Liver (tissue), 9 donors: ENCODE measurements around the gene SDHB. TPM values are rescaled to one million over a fixed set of nuclear protein-coding genes. Genes with fewer than 3 reads are reported as not detected.

Experiments
- DNase-seq: peaks from one replicate; pipeline ENCODE4 v3.0.0-alpha.2; 2017; ENCODE audit warnings: low spot score
- H3K27ac ChIP-seq, 2 donors: one replicate each; pipeline ENCODE4 v1.7.0; 2013; ENCODE audit warnings: inconsistent platforms in 2 of 2, low read length in 2 of 2, control low read depth in 1 of 2, low read depth in 1 of 2, mild to moderate bottlenecking in 1 of 2
- H3K27me3 ChIP-seq, 4 donors: one replicate each; pipeline versions ENCODE4 v1.6.1 to v1.7.0; 2013; ENCODE audit warnings: low read length in 3 of 4, inconsistent platforms in 1 of 4, mild to moderate bottlenecking in 1 of 4, moderate library complexity in 1 of 4; ENCODE audit not compliant: control insufficient read depth in 4 of 4, insufficient read depth in 4 of 4
- H3K36me3 ChIP-seq, 4 donors: one replicate each; pipeline versions ENCODE4 v1.6.1 to v1.7.0; 2013; ENCODE audit warnings: low read length in 3 of 4, mild to moderate bottlenecking in 3 of 4, low read depth in 1 of 4, moderate library complexity in 1 of 4; ENCODE audit not compliant: control insufficient read depth in 4 of 4, insufficient read depth in 3 of 4
- H3K4me1 ChIP-seq, 4 donors: one replicate each; pipeline versions ENCODE4 v1.6.1 to v1.7.0; 2013; ENCODE audit warnings: low read length in 3 of 4, mild to moderate bottlenecking in 3 of 4, moderate library complexity in 1 of 4; ENCODE audit not compliant: control insufficient read depth in 4 of 4, insufficient read depth in 4 of 4
- H3K4me3 ChIP-seq, 3 donors: one replicate each; pipeline versions ENCODE4 v1.6.1 to v1.7.0; 2013; ENCODE audit warnings: low read length in 3 of 3, control low read depth in 1 of 3, low read depth in 1 of 3, mild to moderate bottlenecking in 1 of 3
- H3K9ac ChIP-seq, 2 donors: one replicate each; pipeline ENCODE4 v1.7.0; 2013; ENCODE audit warnings: low read length in 2 of 2, mild to moderate bottlenecking in 2 of 2, moderate library complexity in 2 of 2, control low read depth in 1 of 2, low read depth in 1 of 2
- H3K9me3 ChIP-seq, 4 donors: one replicate each; pipeline versions ENCODE4 v1.6.1 to v1.7.0; 2013; ENCODE audit warnings: low read length in 3 of 4; ENCODE audit not compliant: control insufficient read depth in 4 of 4
- EGR1 ChIP-seq, 2 donors: IDR thresholded peaks; 2 replicates each; pipeline ENCODE4 v1.6.1; 2016 to 2018; ENCODE audit warnings: antibody characterized with exemption in 2 of 2, low read depth in 2 of 2
- FOXA1 ChIP-seq: IDR thresholded peaks from 2 replicates; pipeline ENCODE4 v1.6.1; 2016; ENCODE audit warnings: antibody characterized with exemption
- GABPA ChIP-seq, 2 donors: IDR thresholded peaks in 1 of 2; conservative IDR thresholded peaks in 1 of 2; 2 replicates each; pipeline ENCODE4 v1.6.1; 2016; ENCODE audit warnings: antibody characterized with exemption in 2 of 2, mild to moderate bottlenecking in 1 of 2, moderate library complexity in 1 of 2
- HNF4A ChIP-seq, 2 donors: conservative IDR thresholded peaks; 2 replicates each; pipeline ENCODE4 v1.6.1; 2016; ENCODE audit warnings: antibody characterized with exemption in 2 of 2, mild to moderate bottlenecking in 2 of 2
- JUND ChIP-seq, 2 donors: IDR thresholded peaks; 2 replicates each; pipeline ENCODE4 v1.6.1; 2016; ENCODE audit warnings: antibody characterized with exemption in 2 of 2
- NR2F2 ChIP-seq: IDR thresholded peaks from 2 replicates; pipeline ENCODE4 v1.6.1; 2016; ENCODE audit warnings: antibody characterized with exemption
- RAD21 ChIP-seq, 2 donors: IDR thresholded peaks; 2 replicates each; pipeline ENCODE4 v1.6.1; 2016; ENCODE audit warnings: antibody characterized with exemption in 2 of 2, mild to moderate bottlenecking in 2 of 2
- RXRA ChIP-seq, 2 donors: IDR thresholded peaks; 2 replicates each; pipeline ENCODE4 v1.6.1; 2017 to 2018; ENCODE audit warnings: antibody characterized with exemption in 2 of 2, mild to moderate bottlenecking in 1 of 2
- SP1 ChIP-seq: IDR thresholded peaks from 2 replicates; pipeline ENCODE4 v1.6.1; 2018; ENCODE audit warnings: antibody characterized with exemption, mild to moderate bottlenecking
- TAF1 ChIP-seq: conservative IDR thresholded peaks from 2 replicates; pipeline ENCODE4 v1.6.1; 2016; ENCODE audit warnings: antibody characterized with exemption, mild to moderate bottlenecking
- YY1 ChIP-seq: IDR thresholded peaks from 2 replicates; pipeline ENCODE4 v1.6.1; 2016; ENCODE audit warnings: antibody characterized with exemption, mild to moderate bottlenecking
- WGBS: extraction: QIAGEN DNeasy Blood & Tissue Kit; methylation state at CpG from one replicate; pipeline ENCODE4 v1.1.7; 2013; 5-methylcytosine and 5-hydroxymethylcytosine counted together
- polyA plus RNA-seq, 2 donors: library from polyadenylated mRNA; stranded (reverse) in 1 of 2; unstranded in 1 of 2; fragments of 200-250 nt in 1 of 2; fragments of >200 nt in 1 of 2; fragmentation: Nextera tagmentation in 1 of 2; extraction: Ambion mirVana in 1 of 2; gene quantifications; one replicate each; pipeline versions ENCODE4 v1.2.1 to v1.2.3, GENCODE V29; 2013 to 2015
- total RNA-seq, 2 donors: library from RNA; depleted of rRNA; stranded (reverse); fragments of >200 nt; gene quantifications; one replicate each; pipeline ENCODE4 v1.2.3, GENCODE V29; 2014
- TF ChIP-seq, protein P1 (sequence below): IDR thresholded peaks from 2 replicates; pipeline ENCODE4 v1.6.1; 2016; ENCODE audit warnings: antibody characterized with exemption, mild to moderate bottlenecking
- TF ChIP-seq, protein P2 (sequence below): IDR thresholded peaks from 2 replicates; pipeline ENCODE4 v1.6.1; 2016; ENCODE audit warnings: antibody characterized with exemption
- TF ChIP-seq, protein P3 (sequence below): IDR thresholded peaks from 2 replicates; pipeline ENCODE4 v1.6.1; 2016; ENCODE audit warnings: antibody characterized with exemption
- TF ChIP-seq, protein P4 (sequence below): fragments of 150-350 bp; IDR thresholded peaks from 2 replicates; pipeline ENCODE4 v1.5.1; 2017; ENCODE audit warnings: improper control_type of control experiment, low read depth, low read length; ENCODE audit not compliant: missing input control
- donor health status: healthy.
- donor health status: healthy.
- donor health status: healthy.
- donor health status: healthy.
- donor health status: healthy.

Gene SDHB
- total and polyA plus RNA-seq, 4 donors, result 73.9 to 279 (median 172) TPM

DNA sequence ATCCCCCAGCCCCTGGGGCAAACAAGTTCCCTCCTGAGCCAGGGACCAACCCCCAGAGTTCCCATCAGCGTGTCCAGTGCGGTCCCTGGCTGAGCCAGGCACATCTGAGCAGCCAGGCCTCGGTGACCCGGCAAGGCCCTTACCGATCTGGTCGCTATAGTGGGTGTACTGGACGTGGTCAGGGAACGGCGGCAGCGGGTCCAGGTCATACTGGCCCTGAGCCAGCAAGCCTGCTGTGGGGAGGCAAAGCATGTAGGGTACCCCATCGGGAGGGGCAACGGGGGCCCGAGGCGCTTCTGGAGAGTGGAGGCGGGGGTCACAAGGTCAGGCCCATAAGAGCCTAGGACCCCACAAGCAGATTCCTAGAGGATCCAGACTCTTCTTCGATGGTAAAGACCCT lies 76.9 kb downstream of the SDHB start:
- 88% methylated on average over 16 of the region's 16 CpGs for WGBS
- peaks cover 0 to 2% (median 0%) of the 10 kb centered on the region in 4 donors for H3K27me3 ChIP-seq
- H3K27ac ChIP-seq, result no peak overlapping the region
- H3K4me3 ChIP-seq, result no peak overlapping the region
- TF ChIP-seq GABPA (IDR thresholded peaks at IDR 0.05 in 1 of 2, conservative IDR thresholded peaks at IDR 0.05 in 1 of 2) (no peak), RXRA (IDR thresholded peaks at IDR 0.05) (no peak), TAF1 (no peak), HNF4A (conservative IDR thresholded peaks at IDR 0.05) (no peak), NR2F2 (no peak), SP1 (no peak)
- TF ChIP-seq, protein P1, sequence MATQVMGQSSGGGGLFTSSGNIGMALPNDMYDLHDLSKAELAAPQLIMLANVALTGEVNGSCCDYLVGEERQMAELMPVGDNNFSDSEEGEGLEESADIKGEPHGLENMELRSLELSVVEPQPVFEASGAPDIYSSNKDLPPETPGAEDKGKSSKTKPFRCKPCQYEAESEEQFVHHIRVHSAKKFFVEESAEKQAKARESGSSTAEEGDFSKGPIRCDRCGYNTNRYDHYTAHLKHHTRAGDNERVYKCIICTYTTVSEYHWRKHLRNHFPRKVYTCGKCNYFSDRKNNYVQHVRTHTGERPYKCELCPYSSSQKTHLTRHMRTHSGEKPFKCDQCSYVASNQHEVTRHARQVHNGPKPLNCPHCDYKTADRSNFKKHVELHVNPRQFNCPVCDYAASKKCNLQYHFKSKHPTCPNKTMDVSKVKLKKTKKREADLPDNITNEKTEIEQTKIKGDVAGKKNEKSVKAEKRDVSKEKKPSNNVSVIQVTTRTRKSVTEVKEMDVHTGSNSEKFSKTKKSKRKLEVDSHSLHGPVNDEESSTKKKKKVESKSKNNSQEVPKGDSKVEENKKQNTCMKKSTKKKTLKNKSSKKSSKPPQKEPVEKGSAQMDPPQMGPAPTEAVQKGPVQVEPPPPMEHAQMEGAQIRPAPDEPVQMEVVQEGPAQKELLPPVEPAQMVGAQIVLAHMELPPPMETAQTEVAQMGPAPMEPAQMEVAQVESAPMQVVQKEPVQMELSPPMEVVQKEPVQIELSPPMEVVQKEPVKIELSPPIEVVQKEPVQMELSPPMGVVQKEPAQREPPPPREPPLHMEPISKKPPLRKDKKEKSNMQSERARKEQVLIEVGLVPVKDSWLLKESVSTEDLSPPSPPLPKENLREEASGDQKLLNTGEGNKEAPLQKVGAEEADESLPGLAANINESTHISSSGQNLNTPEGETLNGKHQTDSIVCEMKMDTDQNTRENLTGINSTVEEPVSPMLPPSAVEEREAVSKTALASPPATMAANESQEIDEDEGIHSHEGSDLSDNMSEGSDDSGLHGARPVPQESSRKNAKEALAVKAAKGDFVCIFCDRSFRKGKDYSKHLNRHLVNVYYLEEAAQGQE, result no peak
- TF ChIP-seq, protein P2, sequence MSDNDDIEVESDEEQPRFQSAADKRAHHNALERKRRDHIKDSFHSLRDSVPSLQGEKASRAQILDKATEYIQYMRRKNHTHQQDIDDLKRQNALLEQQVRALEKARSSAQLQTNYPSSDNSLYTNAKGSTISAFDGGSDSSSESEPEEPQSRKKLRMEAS, result no peak
- TF ChIP-seq, protein P3, sequence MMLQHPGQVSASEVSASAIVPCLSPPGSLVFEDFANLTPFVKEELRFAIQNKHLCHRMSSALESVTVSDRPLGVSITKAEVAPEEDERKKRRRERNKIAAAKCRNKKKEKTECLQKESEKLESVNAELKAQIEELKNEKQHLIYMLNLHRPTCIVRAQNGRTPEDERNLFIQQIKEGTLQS, result no peak
- TF ChIP-seq, protein P4, sequence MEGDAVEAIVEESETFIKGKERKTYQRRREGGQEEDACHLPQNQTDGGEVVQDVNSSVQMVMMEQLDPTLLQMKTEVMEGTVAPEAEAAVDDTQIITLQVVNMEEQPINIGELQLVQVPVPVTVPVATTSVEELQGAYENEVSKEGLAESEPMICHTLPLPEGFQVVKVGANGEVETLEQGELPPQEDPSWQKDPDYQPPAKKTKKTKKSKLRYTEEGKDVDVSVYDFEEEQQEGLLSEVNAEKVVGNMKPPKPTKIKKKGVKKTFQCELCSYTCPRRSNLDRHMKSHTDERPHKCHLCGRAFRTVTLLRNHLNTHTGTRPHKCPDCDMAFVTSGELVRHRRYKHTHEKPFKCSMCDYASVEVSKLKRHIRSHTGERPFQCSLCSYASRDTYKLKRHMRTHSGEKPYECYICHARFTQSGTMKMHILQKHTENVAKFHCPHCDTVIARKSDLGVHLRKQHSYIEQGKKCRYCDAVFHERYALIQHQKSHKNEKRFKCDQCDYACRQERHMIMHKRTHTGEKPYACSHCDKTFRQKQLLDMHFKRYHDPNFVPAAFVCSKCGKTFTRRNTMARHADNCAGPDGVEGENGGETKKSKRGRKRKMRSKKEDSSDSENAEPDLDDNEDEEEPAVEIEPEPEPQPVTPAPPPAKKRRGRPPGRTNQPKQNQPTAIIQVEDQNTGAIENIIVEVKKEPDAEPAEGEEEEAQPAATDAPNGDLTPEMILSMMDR, result no peak
- no peaks in the 10 kb centered on the region for H3K36me3 ChIP-seq
- no peaks in the 10 kb centered on the region for H3K9me3 ChIP-seq
- DNase-seq, result no peak
- peaks cover 0 to 4% (median 0%) of the 10 kb centered on the region in 4 donors for H3K4me1 ChIP-seq
- H3K9ac ChIP-seq, result no peak overlapping the region

DNA sequence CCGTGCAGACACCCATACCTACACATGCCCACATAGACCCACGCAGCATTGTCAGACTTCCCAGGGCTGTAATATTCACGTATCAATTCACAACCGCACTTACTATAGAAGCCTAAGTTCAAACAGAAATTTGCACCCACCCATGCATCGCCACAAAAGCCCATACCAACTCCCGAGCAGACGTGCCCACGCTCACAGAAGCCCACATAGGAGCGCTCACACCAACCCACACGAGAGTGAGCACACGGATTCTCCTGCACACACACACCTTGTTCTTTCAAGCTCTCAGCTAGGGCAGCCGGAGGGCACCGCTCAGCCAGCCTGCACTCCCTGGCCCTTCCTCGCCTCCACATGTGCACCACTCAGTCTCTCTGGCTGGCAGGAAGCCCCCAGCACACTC lies 78.0 kb downstream of the SDHB start:
- H3K36me3 ChIP-seq, result no peaks in the 10 kb centered on the region
- WGBS, result 89% methylated on average over 14 of the region's 14 CpGs
- H3K9ac ChIP-seq, result no peak overlapping the region
- no peak for DNase-seq
- H3K27ac ChIP-seq, result no peak overlapping the region
- no peak overlapping the region for H3K4me3 ChIP-seq
- TF ChIP-seq RAD21 (IDR thresholded peaks at IDR 0.05) (no peak), JUND (IDR thresholded peaks at IDR 0.05) (no peak), EGR1 (IDR thresholded peaks at IDR 0.05; ENCODE audit: low read depth in 2 of 2) (no peak), SP1 (no peak), FOXA1 (no peak), YY1 (no peak), NR2F2 (no peak), RXRA (IDR thresholded peaks at IDR 0.05) (no peak), TAF1 (no peak)
- TF ChIP-seq, protein P1, result no peak
- TF ChIP-seq, protein P2, result no peak
- H3K27me3 ChIP-seq, result peaks cover 0 to 1% (median 0%) of the 10 kb centered on the region in 4 donors
- H3K4me1 ChIP-seq, result peaks cover 0 to 4% (median 0%) of the 10 kb centered on the region in 4 donors
- H3K9me3 ChIP-seq, result no peaks in the 10 kb centered on the region
